Neural cell (in vitro differentiated cells): ENCODE results near the gene INAVA. TPM values are rescaled to one million over a fixed set of nuclear protein-coding genes. Genes with fewer than 3 reads are reported as not detected.
"Not testable (repeated sequence)": the region's sequence is repeated elsewhere in the genome, so short reads cannot be mapped to it uniquely, and the experiment has no call there.

ENCODE experiments used
- H2AFZ ChIP-seq: fragments of 200-600, 300-800 bp; sonication (generic), shearing (Covaris generic); 2 replicates; pipeline ENCODE4 v1.6.0; 2014; ENCODE audit warnings: low read depth, mild to moderate bottlenecking, antibody characterized with exemption, low read length, moderate library complexity
- H3F3A ChIP-seq: fragments of 200-600 bp; shearing (Covaris generic); 2 replicates; pipeline ENCODE4 v1.6.1; 2016; ENCODE audit warnings: mild to moderate bottlenecking, moderate library complexity, mixed read lengths, antibody characterized with exemption, low read length; ENCODE audit not compliant: insufficient read depth, poor library complexity, severe bottlenecking
- H3K27ac ChIP-seq: fragments of 200-600, 300-800 bp; sonication (generic), shearing (Covaris generic); 2 replicates; pipeline ENCODE4 v1.5.1; 2014; ENCODE audit warnings: mild to moderate bottlenecking, low read length, moderate library complexity
- H3K27me3 ChIP-seq: fragments of 300-800, 200-600 bp; sonication (generic), shearing (Covaris generic); 2 replicates; pipeline ENCODE4 v1.6.0; 2014; ENCODE audit warnings: mild to moderate bottlenecking, low read depth, low read length, moderate library complexity; ENCODE audit not compliant: insufficient read depth
- H3K36me3 ChIP-seq: fragments of 300-800, 200-600 bp; sonication (generic), shearing (Covaris generic); 2 replicates; pipeline ENCODE4 v1.5.1; 2014; ENCODE audit warnings: mild to moderate bottlenecking, antibody characterized with exemption, low read length, moderate library complexity; ENCODE audit not compliant: insufficient read depth
- H3K4me2 ChIP-seq: fragments of 300-800, 200-600 bp; sonication (generic), shearing (Covaris generic); 2 replicates; pipeline ENCODE4 v1.6.0; 2014; ENCODE audit warnings: mild to moderate bottlenecking, low read length
- H3K4me3 ChIP-seq: fragments of 300-800, 200-600 bp; sonication (generic), shearing (Covaris generic); 2 replicates; pipeline ENCODE4 v1.5.1; 2014; ENCODE audit warnings: mild to moderate bottlenecking, low read length, moderate library complexity
- H3K79me2 ChIP-seq: fragments of 200-600 bp; shearing (Covaris generic); replicated peaks from 2 replicates; pipeline ENCODE4 v1.6.0; 2014; ENCODE audit warnings: mild to moderate bottlenecking, low read length, moderate library complexity; ENCODE audit not compliant: insufficient read depth
- H3K9ac ChIP-seq: fragments of 300-800, 200-600 bp; sonication (generic), shearing (Covaris generic); 2 replicates; pipeline ENCODE4 v1.6.1; 2016; ENCODE audit warnings: mild to moderate bottlenecking, low read length, mixed read lengths
- H3K9me2 ChIP-seq: fragments of 200-600 bp; shearing (Covaris generic); 2 replicates; pipeline ENCODE4 v1.6.1; 2016; ENCODE audit warnings: mild to moderate bottlenecking, low read length, mixed read lengths; ENCODE audit not compliant: insufficient read depth
- H3K9me3 ChIP-seq: fragments of 200-600, 300-800 bp; sonication (generic), shearing (Covaris generic); 2 replicates; pipeline ENCODE4 v1.6.1; 2016; ENCODE audit warnings: mild to moderate bottlenecking, mixed run types, low read length, moderate library complexity, mixed read lengths
- H4K20me1 ChIP-seq: fragments of 200-600 bp; shearing (Covaris generic); 2 replicates; pipeline ENCODE4 v1.6.1; 2016; ENCODE audit warnings: mild to moderate bottlenecking, mixed run types; ENCODE audit not compliant: insufficient read depth
- EP300 ChIP-seq: fragments of 450-650 bp; conservative IDR thresholded peaks from 2 replicates; pipeline ENCODE4 v1.6.1; 2014; ENCODE audit warnings: antibody characterized with exemption, mild to moderate bottlenecking, moderate library complexity; ENCODE audit not compliant: poor library complexity, severe bottlenecking
- EZH2 ChIP-seq: fragments of 200-600, 300-800 bp; shearing (Covaris generic), sonication (generic); IDR thresholded peaks from 2 replicates; pipeline ENCODE4 v1.6.1; 2014; ENCODE audit warnings: antibody characterized with exemption, low read length, borderline replicate concordance, mild to moderate bottlenecking; ENCODE audit not compliant: insufficient read depth, poor library complexity, severe bottlenecking
- MXI1 ChIP-seq: fragments of 450-650 bp; conservative IDR thresholded peaks from 2 replicates; pipeline ENCODE4 v1.6.1; 2014; ENCODE audit warnings: antibody characterized with exemption, mild to moderate bottlenecking; ENCODE audit not compliant: poor library complexity, severe bottlenecking
- POLR2AphosphoS5 ChIP-seq: IDR thresholded peaks from 2 replicates; pipeline ENCODE4 v1.6.1; 2012
- RAD21 ChIP-seq: fragments of 450-650 bp; conservative IDR thresholded peaks from 2 replicates; pipeline ENCODE4 v1.6.1; 2014; ENCODE audit warnings: antibody characterized with exemption, mild to moderate bottlenecking, moderate library complexity
- SMC3 ChIP-seq: fragments of 450-650 bp; conservative IDR thresholded peaks from 2 replicates; pipeline ENCODE4 v1.6.1; 2014; ENCODE audit warnings: antibody characterized with exemption, mild to moderate bottlenecking, moderate library complexity; ENCODE audit not compliant: poor library complexity
- TAF1 ChIP-seq: IDR thresholded peaks from 2 replicates; pipeline ENCODE4 v1.6.1; 2012; ENCODE audit warnings: low read depth
- polyA plus RNA-seq: library from polyadenylated mRNA; depleted of rRNA; stranded (reverse); fragments of >200 nt; gene quantifications from 2 replicates; pipeline ENCODE4 v1.2.3, GENCODE V29; 2014
- TF ChIP-seq, protein P1 (sequence below): fragments of 450-650 bp; IDR thresholded peaks from 2 replicates; pipeline ENCODE4 v1.5.1; 2014; ENCODE audit warnings: antibody characterized with exemption, mild to moderate bottlenecking, moderate library complexity; ENCODE audit not compliant: poor library complexity, severe bottlenecking
- TF ChIP-seq, protein P2 (sequence below): IDR thresholded peaks from 2 replicates; pipeline ENCODE4 v1.6.1; 2012; ENCODE audit warnings: borderline replicate concordance

The INAVA gene
- polyA plus RNA-seq, 1 donor from 2014 or later, result 1.3 TPM

DNA sequence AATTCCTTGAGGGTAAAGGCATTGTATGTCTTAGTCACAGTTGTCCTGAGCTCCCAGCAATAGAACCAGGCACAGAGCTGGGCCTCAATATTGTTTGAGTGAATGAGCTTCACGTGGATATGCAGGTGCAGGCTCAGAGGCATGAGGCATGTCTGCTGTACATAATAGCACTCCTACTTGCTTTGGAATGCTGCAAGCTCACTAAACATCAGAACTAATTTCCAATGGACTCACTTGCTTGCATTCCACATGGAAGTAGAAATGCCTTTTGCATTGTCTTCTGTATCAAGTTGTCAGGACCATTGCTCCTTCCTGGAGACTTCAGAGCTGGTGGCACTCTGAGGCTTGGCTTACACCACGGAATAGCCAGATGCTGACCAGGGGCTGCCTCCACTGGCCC lies 37.1 kb downstream of the INAVA start:
- H3K9me2 ChIP-seq, result no peaks in the 10 kb centered on the region
- no peak for TF ChIP-seq EZH2
- no peak for TF ChIP-seq RAD21
- TF ChIP-seq, protein P1, sequence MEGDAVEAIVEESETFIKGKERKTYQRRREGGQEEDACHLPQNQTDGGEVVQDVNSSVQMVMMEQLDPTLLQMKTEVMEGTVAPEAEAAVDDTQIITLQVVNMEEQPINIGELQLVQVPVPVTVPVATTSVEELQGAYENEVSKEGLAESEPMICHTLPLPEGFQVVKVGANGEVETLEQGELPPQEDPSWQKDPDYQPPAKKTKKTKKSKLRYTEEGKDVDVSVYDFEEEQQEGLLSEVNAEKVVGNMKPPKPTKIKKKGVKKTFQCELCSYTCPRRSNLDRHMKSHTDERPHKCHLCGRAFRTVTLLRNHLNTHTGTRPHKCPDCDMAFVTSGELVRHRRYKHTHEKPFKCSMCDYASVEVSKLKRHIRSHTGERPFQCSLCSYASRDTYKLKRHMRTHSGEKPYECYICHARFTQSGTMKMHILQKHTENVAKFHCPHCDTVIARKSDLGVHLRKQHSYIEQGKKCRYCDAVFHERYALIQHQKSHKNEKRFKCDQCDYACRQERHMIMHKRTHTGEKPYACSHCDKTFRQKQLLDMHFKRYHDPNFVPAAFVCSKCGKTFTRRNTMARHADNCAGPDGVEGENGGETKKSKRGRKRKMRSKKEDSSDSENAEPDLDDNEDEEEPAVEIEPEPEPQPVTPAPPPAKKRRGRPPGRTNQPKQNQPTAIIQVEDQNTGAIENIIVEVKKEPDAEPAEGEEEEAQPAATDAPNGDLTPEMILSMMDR, result no peak
- no peak for TF ChIP-seq TAF1
- no peak for TF ChIP-seq MXI1
- no peak for TF ChIP-seq SMC3
- TF ChIP-seq, protein P2, sequence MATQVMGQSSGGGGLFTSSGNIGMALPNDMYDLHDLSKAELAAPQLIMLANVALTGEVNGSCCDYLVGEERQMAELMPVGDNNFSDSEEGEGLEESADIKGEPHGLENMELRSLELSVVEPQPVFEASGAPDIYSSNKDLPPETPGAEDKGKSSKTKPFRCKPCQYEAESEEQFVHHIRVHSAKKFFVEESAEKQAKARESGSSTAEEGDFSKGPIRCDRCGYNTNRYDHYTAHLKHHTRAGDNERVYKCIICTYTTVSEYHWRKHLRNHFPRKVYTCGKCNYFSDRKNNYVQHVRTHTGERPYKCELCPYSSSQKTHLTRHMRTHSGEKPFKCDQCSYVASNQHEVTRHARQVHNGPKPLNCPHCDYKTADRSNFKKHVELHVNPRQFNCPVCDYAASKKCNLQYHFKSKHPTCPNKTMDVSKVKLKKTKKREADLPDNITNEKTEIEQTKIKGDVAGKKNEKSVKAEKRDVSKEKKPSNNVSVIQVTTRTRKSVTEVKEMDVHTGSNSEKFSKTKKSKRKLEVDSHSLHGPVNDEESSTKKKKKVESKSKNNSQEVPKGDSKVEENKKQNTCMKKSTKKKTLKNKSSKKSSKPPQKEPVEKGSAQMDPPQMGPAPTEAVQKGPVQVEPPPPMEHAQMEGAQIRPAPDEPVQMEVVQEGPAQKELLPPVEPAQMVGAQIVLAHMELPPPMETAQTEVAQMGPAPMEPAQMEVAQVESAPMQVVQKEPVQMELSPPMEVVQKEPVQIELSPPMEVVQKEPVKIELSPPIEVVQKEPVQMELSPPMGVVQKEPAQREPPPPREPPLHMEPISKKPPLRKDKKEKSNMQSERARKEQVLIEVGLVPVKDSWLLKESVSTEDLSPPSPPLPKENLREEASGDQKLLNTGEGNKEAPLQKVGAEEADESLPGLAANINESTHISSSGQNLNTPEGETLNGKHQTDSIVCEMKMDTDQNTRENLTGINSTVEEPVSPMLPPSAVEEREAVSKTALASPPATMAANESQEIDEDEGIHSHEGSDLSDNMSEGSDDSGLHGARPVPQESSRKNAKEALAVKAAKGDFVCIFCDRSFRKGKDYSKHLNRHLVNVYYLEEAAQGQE, result no peak
- no peak for TF ChIP-seq POLR2AphosphoS5
- no peak for TF ChIP-seq EP300
- H4K20me1 ChIP-seq, result no peaks in the 10 kb centered on the region
- no peaks in the 10 kb centered on the region for H3K79me2 ChIP-seq
- H3K9ac ChIP-seq, result no peak overlapping the region
- H3K27ac ChIP-seq, result no peak overlapping the region
- H2AFZ ChIP-seq, result no peak overlapping the region
- H3K9me3 ChIP-seq, result no peaks in the 10 kb centered on the region
- H3K4me3 ChIP-seq, result no peak overlapping the region
- H3F3A ChIP-seq, result no peaks in the 10 kb centered on the region
- H3K4me2 ChIP-seq, result no peak overlapping the region
- H3K27me3 ChIP-seq, result no peaks in the 10 kb centered on the region
- no peaks in the 10 kb centered on the region for H3K36me3 ChIP-seq

DNA sequence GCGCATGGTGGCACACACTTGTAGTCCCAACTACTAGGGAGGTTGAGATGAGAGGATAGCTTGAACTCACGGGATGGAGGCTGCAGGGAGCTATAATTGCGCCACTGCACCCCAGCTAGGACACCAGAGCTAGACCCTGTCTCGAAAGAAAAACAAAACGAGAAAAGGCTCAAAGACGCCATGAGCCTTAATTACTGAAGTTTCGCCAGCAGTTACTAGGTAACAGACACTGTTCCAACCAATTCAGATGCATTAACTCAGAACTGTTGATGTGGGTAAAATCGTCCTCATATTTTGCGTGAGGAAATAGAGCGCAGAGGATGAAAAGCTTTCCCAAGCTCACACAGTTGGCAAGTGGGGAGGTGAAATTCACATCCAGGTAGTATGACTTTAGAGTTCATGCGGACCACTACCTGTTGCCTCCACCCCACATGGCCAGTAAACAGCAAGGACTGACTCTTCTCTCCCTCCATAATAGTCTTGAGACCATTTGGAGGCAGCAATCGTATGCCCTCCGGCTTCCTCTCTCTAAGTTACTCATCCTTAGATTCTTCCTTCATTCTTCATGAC lies 40.1 kb downstream of the INAVA start:
- no peak for TF ChIP-seq SMC3
- TF ChIP-seq POLR2AphosphoS5, result no peak
- no peak for TF ChIP-seq TAF1
- TF ChIP-seq, protein P2, result no peak
- no peak for TF ChIP-seq RAD21
- TF ChIP-seq EZH2, result no peak
- TF ChIP-seq EP300, result no peak
- TF ChIP-seq, protein P1, result no peak
- no peak for TF ChIP-seq MXI1
- H3K4me2 ChIP-seq, result no peak overlapping the region
- H3K9ac ChIP-seq, result no peak overlapping the region
- H3F3A ChIP-seq, result no peaks in the 10 kb centered on the region
- H3K9me2 ChIP-seq, result no peaks in the 10 kb centered on the region
- H4K20me1 ChIP-seq, result no peaks in the 10 kb centered on the region
- H3K79me2 ChIP-seq, result no peaks in the 10 kb centered on the region
- H3K27ac ChIP-seq, result no peak overlapping the region
- no peak overlapping the region for H2AFZ ChIP-seq
- no peaks in the 10 kb centered on the region for H3K36me3 ChIP-seq
- H3K4me3 ChIP-seq, result no peak overlapping the region
- H3K27me3 ChIP-seq, result no peaks in the 10 kb centered on the region
- no peaks in the 10 kb centered on the region for H3K9me3 ChIP-seq

DNA sequence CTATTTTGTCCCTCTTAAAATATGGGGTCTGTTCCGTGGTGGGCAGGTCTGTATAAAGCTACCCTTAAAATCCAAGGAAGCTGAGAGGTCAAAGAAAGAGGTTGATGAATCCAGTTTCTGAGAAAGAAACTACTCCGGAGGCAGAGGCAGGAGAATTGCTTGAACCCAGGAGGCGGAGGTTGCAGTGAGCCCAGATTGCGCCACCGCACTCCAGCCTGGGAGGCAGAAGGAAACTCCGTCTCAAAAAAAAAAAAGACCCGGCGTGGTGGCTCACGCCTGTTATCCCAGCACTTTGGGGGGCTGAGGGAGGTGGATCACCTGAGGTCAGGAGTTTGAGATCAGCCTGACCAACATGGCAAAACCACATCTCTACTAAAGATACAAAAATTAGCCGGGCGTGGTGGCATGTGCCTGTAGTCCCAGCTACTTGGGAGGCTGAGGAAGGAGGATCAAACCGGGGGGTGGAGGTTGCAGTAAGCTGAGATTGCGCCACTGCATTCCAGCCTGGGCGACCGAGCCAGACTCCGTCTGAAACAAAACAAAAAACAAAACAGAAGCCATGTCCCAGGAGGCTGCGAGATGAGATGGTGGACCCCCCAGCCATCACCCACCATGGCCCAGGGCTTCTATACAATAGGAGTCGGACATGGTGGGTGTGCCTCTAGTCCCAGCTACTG lies 40.7 kb downstream of the INAVA start:
- not testable (repeated sequence) for H3K4me2 ChIP-seq, H2AFZ ChIP-seq, H3K9me3 ChIP-seq, H3F3A ChIP-seq, H4K20me1 ChIP-seq, H3K36me3 ChIP-seq, H3K4me3 ChIP-seq, H3K27me3 ChIP-seq, H3K9me2 ChIP-seq, H3K27ac ChIP-seq, H3K9ac ChIP-seq, H3K79me2 ChIP-seq
